ENCODE measurements around the gene TMEM169.
"Not testable (repeated sequence)": the region's sequence is repeated elsewhere in the genome, so short reads cannot be mapped to it uniquely, and the experiment has no call there.

Gene TMEM169

GRCh38 chr2:216072473-216072872 is 9.2 kb upstream of the TMEM169 start:
- DNase-seq = no peak

- DNase-seq = no peak
Observed at GRCh38 chr2:216073773-216074172, 7.9 kb upstream of the TMEM169 start.

GRCh38 chr2:216074380-216074779 is 7.3 kb upstream of the TMEM169 start:
- no peak for DNase-seq

- DNase-seq = no peak
Observed at GRCh38 chr2:216074794-216075193, 6.9 kb upstream of the TMEM169 start.

GRCh38 chr2:216075510-216076485 is 5.9 kb upstream of the TMEM169 start:
- no peak for DNase-seq

GRCh38 chr2:216078776-216079175 is 2.9 kb upstream of the TMEM169 start:
- no peak for DNase-seq

GRCh38 chr2:216080048-216080447 is 1.7 kb upstream of the TMEM169 start:
- not testable (repeated sequence) for DNase-seq

GRCh38 chr2:216081012-216081411 is 707 bp upstream of the TMEM169 start:
- DNase-seq = no peak

GRCh38 chr2:216082117-216082711 is 495 bp downstream of the TMEM169 start:
- DNase-seq = no peak

- DNase-seq = no peak
Observed at GRCh38 chr2:216082805-216083204, 1.1 kb downstream of the TMEM169 start.

- DNase-seq = no peak
Observed at GRCh38 chr2:216083464-216084281, 2.0 kb downstream of the TMEM169 start.

- peak; percentile 14 for DNase-seq
Observed at GRCh38 chr2:216084547-216084946, 2.8 kb downstream of the TMEM169 start.

GRCh38 chr2:216086207-216086893 is 4.6 kb downstream of the TMEM169 start:
- no peak for DNase-seq

- DNase-seq = no peak
Observed at GRCh38 chr2:216090369-216090786, 8.7 kb downstream of the TMEM169 start.

- no peak for DNase-seq
Observed at GRCh38 chr2:216092646-216093045, 10.9 kb downstream of the TMEM169 start.

GRCh38 chr2:216094701-216095100 is 13.0 kb downstream of the TMEM169 start:
- no peak for DNase-seq

- no peak for DNase-seq
Observed at GRCh38 chr2:216098421-216099334, 17.0 kb downstream of the TMEM169 start.

- DNase-seq = no peak
Observed at GRCh38 chr2:216101109-216101508, 19.4 kb downstream of the TMEM169 start.

GRCh38 chr2:216103213-216103612 is 21.5 kb downstream of the TMEM169 start:
- DNase-seq = no peak

GRCh38 chr2:216104691-216105090 is 23.0 kb downstream of the TMEM169 start:
- no peak for DNase-seq

- DNase-seq = no peak
Observed at GRCh38 chr2:216107320-216107719, 25.6 kb downstream of the TMEM169 start.

GRCh38 chr2:216107760-216108159 is 26.0 kb downstream of the TMEM169 start:
- DNase-seq = no peak

Measured in activated gamma-delta T cell treated with Interleukin-2 at 50 U/mL for 16 hours (primary cell).